Vagina (tissue), 2 donors: Measurements from ENCODE around the gene CLEC2L. TPM values are rescaled to one million over a fixed set of nuclear protein-coding genes. Genes with fewer than 3 reads are reported as not detected.

Source experiments
- DNase-seq, 2 donors: peaks; one replicate each; pipeline ENCODE4 v3.0.0-alpha.2; 2017; ENCODE audit errors: extremely low spot score in 2 of 2
- H3K27ac ChIP-seq: fragments of 200-600 bp; sonication (generic); one replicate; pipeline ENCODE4 v1.5.1; 2019
- H3K27me3 ChIP-seq: fragments of 200-600 bp; sonication (generic); one replicate; pipeline ENCODE4 v1.5.1; 2019
- H3K36me3 ChIP-seq, 2 donors: fragments of 200-600 bp; sonication (generic); one replicate each; pipeline ENCODE4 v1.5.1; 2017 to 2019
- H3K4me1 ChIP-seq: fragments of 200-600 bp; sonication (generic); one replicate; pipeline ENCODE4 v1.5.1; 2019
- H3K4me3 ChIP-seq, 2 donors: fragments of 200-600 bp; sonication (generic); 1 replicate in 1 of 2; 2 replicates in 1 of 2; pipeline ENCODE4 v1.5.1; 2016 to 2019
- H3K9me3 ChIP-seq: fragments of 200-600 bp; sonication (generic); one replicate; pipeline ENCODE4 v1.5.1; 2019
- CTCF ChIP-seq, 3 experiments: fragments of 450-650 bp in 2 of 3; fragments of 200-600 bp in 1 of 3; sonication (generic) in 1 of 3; IDR thresholded peaks; one replicate each; pipeline ENCODE4 v1.5.1; 2017 to 2019; ENCODE audit warnings: antibody characterized with exemption in 3 of 3, mild to moderate bottlenecking in 2 of 3, moderate library complexity in 2 of 3
- POLR2A ChIP-seq, 2 donors: fragments of 450-650 bp; IDR thresholded peaks; one replicate each; pipeline ENCODE4 v1.6.1; 2017; ENCODE audit warnings: antibody characterized with exemption in 2 of 2, mild to moderate bottlenecking in 2 of 2, moderate library complexity in 2 of 2
- POLR2AphosphoS5 ChIP-seq, 2 donors: sonication (generic); formaldehyde crosslinking; IDR thresholded peaks; one replicate each; pipeline ENCODE4 v1.9.0; 2017; ENCODE audit warnings: antibody characterized with exemption in 2 of 2, mild to moderate bottlenecking in 2 of 2, low read depth in 1 of 2; ENCODE audit not compliant: insufficient read depth in 1 of 2
- intact Hi-C: fragments of 100-400 bp; cut with DNase I; formaldehyde crosslinking; loops from one replicate; pipeline ENCODE4 v1.15.1; 2023
- total RNA-seq: library from RNA; depleted of rRNA; stranded (reverse); fragments of >200 nt; gene quantifications from one replicate; pipeline ENCODE4 v1.2.3, GENCODE V29; 2016

The CLEC2L gene
- total RNA-seq, 1 donor from 2014 or later = not detected

DNA sequence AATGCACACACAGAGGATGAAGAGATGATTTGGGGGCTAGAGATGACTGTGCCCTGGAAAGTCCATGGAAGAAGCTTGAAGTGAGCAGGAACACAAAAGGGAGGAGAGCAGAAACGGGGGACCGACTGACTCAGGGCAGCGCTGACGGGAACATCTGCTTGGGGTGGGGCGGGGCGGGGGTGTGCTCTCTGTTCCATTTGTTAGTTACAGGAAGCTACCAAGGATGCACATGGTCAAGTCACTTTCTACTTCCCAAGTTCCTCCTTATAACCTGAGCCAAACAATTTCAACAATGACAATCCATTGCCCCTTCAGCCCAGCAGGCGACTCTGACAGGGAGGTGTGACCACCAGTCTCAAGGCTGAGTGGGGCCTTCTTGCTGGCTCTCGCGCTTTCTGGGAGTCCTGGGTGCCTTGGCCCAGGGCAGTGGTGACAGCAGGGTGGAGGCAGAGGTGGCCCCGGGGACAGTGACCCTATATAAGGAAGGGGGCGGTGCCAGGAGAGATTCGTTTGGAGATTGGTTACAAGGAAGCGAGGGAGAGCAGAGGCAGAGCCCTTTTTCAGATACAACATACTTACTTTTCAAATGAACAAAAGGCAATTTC lies 39.6 kb downstream of the CLEC2L start:
- intact Hi-C loops = no loop called here
- Histone ChIP-seq H3K27ac (no peak overlapping the region), H3K27me3 (no peaks in the 10 kb centered on the region), H3K9me3 (no peaks in the 10 kb centered on the region), H3K36me3 (no peaks in the 10 kb centered on the region), H3K4me1 (no peaks in the 10 kb centered on the region), H3K4me3 (no peak overlapping the region)
- peak in 1 of 2 donors; percentile 52 for DNase-seq
- TF ChIP-seq CTCF (IDR thresholded peaks at IDR 0.05) (no peak), POLR2A (IDR thresholded peaks at IDR 0.05) (no peak), POLR2AphosphoS5 (IDR thresholded peaks at IDR 0.05; ENCODE audit: insufficient read depth in 1 of 2, low read depth in 1 of 2) (no peak)

- Histone ChIP-seq H3K9me3 (no peaks in the 10 kb centered on the region), H3K27me3 (no peaks in the 10 kb centered on the region), H3K36me3 (peaks cover 0 to 2% of the 10 kb centered on the region in 2 donors), H3K4me3 (no peak overlapping the region), H3K4me1 (no peaks in the 10 kb centered on the region), H3K27ac (no peak overlapping the region)
- no peak for TF ChIP-seq POLR2AphosphoS5 (IDR thresholded peaks at IDR 0.05; ENCODE audit: insufficient read depth in 1 of 2, low read depth in 1 of 2)
- TF ChIP-seq CTCF (IDR thresholded peaks at IDR 0.05) = no peak
- TF ChIP-seq POLR2A (IDR thresholded peaks at IDR 0.05) = no peak
- intact Hi-C loops = no loop called here
- peak in 1 of 2 donors; percentile 31 for DNase-seq
Observed at GRCh38 chr7:139563856-139564255, 40.4 kb downstream of the CLEC2L start.

GRCh38 chr7:139566075-139566474 lies 42.6 kb downstream of the CLEC2L start:
- Histone ChIP-seq H3K4me1 (no peaks in the 10 kb centered on the region), H3K27me3 (no peaks in the 10 kb centered on the region), H3K36me3 (peaks cover 0 to 5% of the 10 kb centered on the region in 2 donors), H3K9me3 (no peaks in the 10 kb centered on the region), H3K4me3 (no peak overlapping the region), H3K27ac (no peak overlapping the region)
- TF ChIP-seq CTCF (IDR thresholded peaks at IDR 0.05) = no peak
- TF ChIP-seq POLR2A (IDR thresholded peaks at IDR 0.05) = no peak
- TF ChIP-seq POLR2AphosphoS5 (IDR thresholded peaks at IDR 0.05; ENCODE audit: insufficient read depth in 1 of 2, low read depth in 1 of 2) = no peak
- DNase-seq = peak; percentile 34 to 56
- intact Hi-C loops = no loop called here

DNA sequence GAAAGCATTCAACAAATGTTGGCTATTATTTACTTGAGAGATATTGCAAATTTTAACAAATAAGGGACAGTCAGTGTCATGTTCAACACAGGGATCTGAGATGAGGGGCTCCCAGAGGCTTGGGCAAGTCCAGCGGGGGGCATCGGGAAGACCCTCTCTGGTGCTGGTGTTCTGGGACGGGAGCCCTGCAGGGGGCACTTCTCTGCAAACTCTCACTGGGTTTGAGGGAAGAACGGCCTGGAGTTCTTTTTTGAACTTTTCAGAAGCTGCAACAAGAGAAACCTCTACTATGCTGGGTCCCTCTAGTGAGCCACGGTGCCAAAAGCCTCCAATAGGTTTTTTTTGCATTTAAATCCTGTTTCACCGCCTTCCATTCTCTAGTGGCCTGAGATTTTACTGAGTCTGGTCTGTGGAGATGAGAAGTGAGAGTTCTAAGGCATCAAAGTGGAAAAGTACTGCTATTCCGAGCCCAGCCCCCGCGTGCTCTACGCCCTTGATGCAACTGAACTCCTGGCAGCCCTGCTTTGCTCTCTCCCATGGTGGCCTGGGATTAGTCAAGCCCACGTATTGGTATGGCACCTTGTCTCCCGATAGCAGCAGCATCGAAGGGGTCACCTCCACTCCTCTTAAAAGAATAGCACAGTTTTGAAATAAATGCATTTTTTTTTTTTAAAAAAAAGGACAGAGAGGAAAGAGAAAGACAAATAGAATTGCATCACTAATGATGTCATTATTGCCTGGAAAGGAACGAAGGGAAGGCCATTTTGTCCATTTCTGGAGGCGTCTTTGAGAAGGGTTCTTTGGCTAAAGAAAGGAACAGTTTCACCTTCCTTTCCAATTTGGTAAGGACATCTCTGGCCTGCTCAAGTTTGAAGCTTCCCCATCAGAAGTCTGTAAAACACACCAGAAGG lies 43.5 kb downstream of the CLEC2L start:
- H3K27ac ChIP-seq = no peak overlapping the region
- intact Hi-C loops = no loop called here
- H3K4me1 ChIP-seq = no peaks in the 10 kb centered on the region
- H3K4me3 ChIP-seq = no peak overlapping the region
- no peaks in the 10 kb centered on the region for H3K9me3 ChIP-seq
- peaks cover 0 to 5% of the 10 kb centered on the region in 2 donors for H3K36me3 ChIP-seq
- TF ChIP-seq POLR2AphosphoS5 (IDR thresholded peaks at IDR 0.05; ENCODE audit: insufficient read depth in 1 of 2, low read depth in 1 of 2) (no peak), POLR2A (IDR thresholded peaks at IDR 0.05) (no peak), CTCF (IDR thresholded peaks at IDR 0.05) (no peak)
- peak; percentile 58 to 70 for DNase-seq
- H3K27me3 ChIP-seq = no peaks in the 10 kb centered on the region
